Measurements from ENCODE around the gene HERPUD2.

HERPUD2 gene

DNA sequence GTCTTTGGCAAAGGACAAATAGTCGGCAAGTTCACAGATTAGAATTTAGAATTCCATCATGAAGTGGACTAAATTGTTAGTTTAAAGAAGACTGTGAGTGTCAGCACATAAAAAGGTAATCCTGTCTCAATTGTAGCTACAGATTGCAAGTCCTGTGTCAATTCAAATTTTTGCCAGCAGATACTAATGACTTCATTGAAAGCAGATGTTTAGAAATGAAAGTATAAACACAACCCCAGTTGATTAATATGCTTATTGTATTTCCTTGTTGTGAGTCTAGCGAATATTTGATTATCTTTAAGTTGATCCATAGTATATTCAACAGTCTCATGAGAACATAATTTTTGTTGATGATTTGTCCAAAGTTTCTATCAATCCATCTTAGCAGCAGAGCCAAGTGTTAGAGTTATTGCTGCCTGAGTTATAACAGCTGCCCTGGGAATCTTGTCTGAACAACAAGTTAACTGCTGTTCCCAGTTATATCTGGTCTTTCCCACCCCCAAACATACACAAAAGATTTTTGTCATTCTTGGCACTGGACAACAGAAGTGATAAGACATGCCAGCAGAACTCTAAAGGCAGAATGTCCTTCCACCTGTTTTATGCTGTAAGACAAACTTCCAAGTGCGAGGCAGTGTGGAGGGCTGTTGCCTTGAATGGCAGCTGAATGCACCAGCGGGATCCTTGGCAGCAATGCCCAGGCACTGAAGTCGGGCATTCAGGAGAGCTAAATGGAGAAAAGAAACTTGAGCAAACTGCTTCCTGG lies 21.3 kb upstream of the HERPUD2 start:
- no peak overlapping the region for H3K4me3 ChIP-seq (ENCODE audit: control insufficient read depth in 1 of 7, extremely low read depth in 1 of 7, insufficient read depth in 4 of 7, low read depth in 2 of 7, low read length in 6 of 7)

DNA sequence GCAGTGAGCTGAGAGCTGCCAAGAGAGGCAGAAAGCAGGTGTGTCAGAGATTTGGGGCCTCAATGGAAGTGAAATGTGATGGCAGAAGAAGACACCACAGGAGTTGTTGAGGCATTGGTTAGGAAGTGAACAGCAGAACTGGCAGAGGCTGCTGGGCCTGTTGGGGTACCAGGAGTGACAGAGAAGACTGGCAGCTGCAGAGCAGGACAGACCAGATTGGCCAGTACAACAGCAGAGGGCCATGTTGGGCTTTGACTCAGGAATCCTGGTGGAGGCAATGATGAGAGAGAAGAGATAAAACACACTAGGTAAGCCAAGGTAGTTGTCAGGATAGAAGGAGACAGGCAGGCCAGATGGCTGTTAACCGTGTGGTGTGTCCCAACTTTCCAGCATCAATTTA lies 19.9 kb upstream of the HERPUD2 start:
- peaks cover 0 to 2% (median 1%) of the 10 kb centered on the region in 4 experiments for H3K4me1 ChIP-seq (ENCODE audit: control extremely low read depth in 1 of 4, control insufficient read depth in 4 of 4, insufficient read depth in 4 of 4, low read length in 3 of 4)
- no CpG with 5 or more reads among the region's 1 CpG for WGBS (ENCODE audit: insufficient coverage)
- POLR2A ChIA-PET, result no interaction called here

More for the DNA sequence above, 21.3 kb upstream of the HERPUD2 start:
- POLR2A ChIA-PET, result no interaction called here
- Histone ChIP-seq H3K27ac (ENCODE audit: insufficient read depth in 1 of 2, low read depth in 1 of 2, low read length in 2 of 2, poor library complexity in 1 of 2, severe bottlenecking in 2 of 2) (no peak overlapping the region), H3K4me1 (ENCODE audit: control extremely low read depth in 1 of 4, control insufficient read depth in 4 of 4, insufficient read depth in 4 of 4, low read length in 3 of 4) (no peaks in the 10 kb centered on the region), H3K9me3 (ENCODE audit: control extremely low read depth in 1 of 5, control insufficient read depth in 4 of 5, insufficient read depth in 2 of 5, low read depth in 1 of 5, low read length in 4 of 5) (no peaks in the 10 kb centered on the region), H3K27me3 (replicated peaks in 2 of 5; ENCODE audit: control insufficient read depth in 4 of 5, insufficient read depth in 5 of 5, low read length in 4 of 5) (no peaks in the 10 kb centered on the region), H3K36me3 (ENCODE audit: control insufficient read depth in 4 of 4, insufficient read depth in 4 of 4, low read length in 3 of 4) (no peaks in the 10 kb centered on the region)
- DNase-seq, result no peak
- CTCF ChIA-PET, result no interaction called here
- WGBS (ENCODE audit: insufficient coverage), result 96% methylated on average over 4 of the region's 5 CpGs

DNA sequence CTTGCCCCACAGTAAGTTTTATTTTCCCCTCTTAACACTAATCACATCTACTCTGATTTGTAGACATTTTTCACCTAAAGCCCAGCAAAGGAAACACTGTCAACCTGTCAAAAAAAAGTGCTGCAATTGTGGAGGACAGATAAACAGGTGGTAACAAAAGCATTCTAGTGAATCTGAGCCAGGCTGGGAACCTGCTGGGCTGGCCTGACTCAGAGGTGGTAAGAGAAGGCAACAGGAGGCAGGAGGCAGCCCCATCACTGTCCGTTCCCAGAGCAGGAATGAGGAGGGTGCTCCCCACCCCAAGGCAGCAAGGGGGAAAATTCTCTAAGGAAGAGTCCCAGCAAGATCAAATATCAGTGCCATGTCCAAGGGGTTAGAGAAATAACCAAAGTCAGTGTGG lies 19.5 kb upstream of the HERPUD2 start:
- Histone ChIP-seq H3K27me3 (replicated peaks in 2 of 5; ENCODE audit: control insufficient read depth in 4 of 5, insufficient read depth in 5 of 5, low read length in 4 of 5) (no peaks in the 10 kb centered on the region), H3K27ac (ENCODE audit: insufficient read depth in 1 of 2, low read depth in 1 of 2, low read length in 2 of 2, poor library complexity in 1 of 2, severe bottlenecking in 2 of 2) (no peak overlapping the region), H3K4me3 (ENCODE audit: control insufficient read depth in 1 of 7, extremely low read depth in 1 of 7, insufficient read depth in 4 of 7, low read depth in 2 of 7, low read length in 6 of 7) (no peak overlapping the region), H3K4me1 (ENCODE audit: control extremely low read depth in 1 of 4, control insufficient read depth in 4 of 4, insufficient read depth in 4 of 4, low read length in 3 of 4) (peaks cover 0 to 7% (median 6%) of the 10 kb centered on the region in 4 experiments), H3K9me3 (ENCODE audit: control extremely low read depth in 1 of 5, control insufficient read depth in 4 of 5, insufficient read depth in 2 of 5, low read depth in 1 of 5, low read length in 4 of 5) (no peaks in the 10 kb centered on the region), H3K36me3 (ENCODE audit: control insufficient read depth in 4 of 4, insufficient read depth in 4 of 4, low read length in 3 of 4) (no peaks in the 10 kb centered on the region)
- 100% methylated on average over 1 of the region's 1 CpG for WGBS (ENCODE audit: insufficient coverage)
- ChIA-PET CTCF (no interaction called here), POLR2A (no interaction called here)
- no peak for DNase-seq

More for the DNA sequence above, 19.9 kb upstream of the HERPUD2 start:
- Histone ChIP-seq H3K27me3 (replicated peaks in 2 of 5; ENCODE audit: control insufficient read depth in 4 of 5, insufficient read depth in 5 of 5, low read length in 4 of 5) (no peaks in the 10 kb centered on the region), H3K4me3 (ENCODE audit: control insufficient read depth in 1 of 7, extremely low read depth in 1 of 7, insufficient read depth in 4 of 7, low read depth in 2 of 7, low read length in 6 of 7) (no peak overlapping the region), H3K9me3 (ENCODE audit: control extremely low read depth in 1 of 5, control insufficient read depth in 4 of 5, insufficient read depth in 2 of 5, low read depth in 1 of 5, low read length in 4 of 5) (no peaks in the 10 kb centered on the region), H3K36me3 (ENCODE audit: control insufficient read depth in 4 of 4, insufficient read depth in 4 of 4, low read length in 3 of 4) (no peaks in the 10 kb centered on the region), H3K27ac (ENCODE audit: insufficient read depth in 1 of 2, low read depth in 1 of 2, low read length in 2 of 2, poor library complexity in 1 of 2, severe bottlenecking in 2 of 2) (no peak overlapping the region)
- CTCF ChIA-PET, result no interaction called here
- DNase-seq, result no peak

DNA sequence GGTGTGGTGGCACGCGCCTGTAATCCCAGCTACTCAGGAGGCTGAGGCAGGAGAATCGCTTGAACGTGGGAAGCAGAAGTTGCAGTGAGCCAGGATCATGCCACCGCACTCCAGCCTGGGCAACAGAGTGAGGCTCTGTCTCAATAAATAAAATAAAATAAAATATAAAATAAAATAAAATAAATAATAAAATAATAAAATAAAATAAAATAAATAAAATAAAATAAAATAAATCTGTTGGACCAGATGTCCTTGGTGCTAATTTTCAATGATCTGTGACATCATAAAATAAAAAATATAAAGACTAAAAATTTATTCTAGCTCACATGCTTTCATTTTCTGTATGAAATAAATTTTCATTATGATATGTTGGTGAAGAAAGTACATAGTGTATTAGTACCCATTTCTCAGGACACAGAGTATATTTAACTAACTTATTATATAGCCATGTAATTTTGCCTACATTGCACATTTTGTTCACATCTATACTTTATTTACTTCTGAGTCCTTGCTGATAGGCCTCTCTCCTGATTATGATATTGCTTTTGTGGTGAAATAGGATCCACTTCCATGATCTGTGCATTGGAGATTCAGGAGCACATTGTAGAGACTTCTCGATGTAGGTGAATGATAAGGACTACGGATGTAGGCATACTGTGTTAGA lies 17.8 kb upstream of the HERPUD2 start:
- 100% methylated on average over 2 of the region's 7 CpGs for WGBS (ENCODE audit: insufficient coverage)
- Histone ChIP-seq H3K27ac (ENCODE audit: insufficient read depth in 1 of 2, low read depth in 1 of 2, low read length in 2 of 2, poor library complexity in 1 of 2, severe bottlenecking in 2 of 2) (no peak overlapping the region), H3K36me3 (ENCODE audit: control insufficient read depth in 4 of 4, insufficient read depth in 4 of 4, low read length in 3 of 4) (no peaks in the 10 kb centered on the region), H3K4me1 (ENCODE audit: control extremely low read depth in 1 of 4, control insufficient read depth in 4 of 4, insufficient read depth in 4 of 4, low read length in 3 of 4) (peaks cover 0 to 10% (median 7%) of the 10 kb centered on the region in 4 experiments), H3K27me3 (replicated peaks in 2 of 5; ENCODE audit: control insufficient read depth in 4 of 5, insufficient read depth in 5 of 5, low read length in 4 of 5) (no peaks in the 10 kb centered on the region), H3K4me3 (ENCODE audit: control insufficient read depth in 1 of 7, extremely low read depth in 1 of 7, insufficient read depth in 4 of 7, low read depth in 2 of 7, low read length in 6 of 7) (no peak overlapping the region), H3K9me3 (ENCODE audit: control extremely low read depth in 1 of 5, control insufficient read depth in 4 of 5, insufficient read depth in 2 of 5, low read depth in 1 of 5, low read length in 4 of 5) (no peaks in the 10 kb centered on the region)
- no peak for DNase-seq
- CTCF ChIA-PET, result interaction anchor here (1.1 to 2.8 kb wide), 2 partner anchors 16 to 195 kb away, joined by 4 to 10 read pairs; no protein-coding TSS in a partner anchor
- POLR2A ChIA-PET, result no interaction called here

- ChIA-PET POLR2A (no interaction called here), CTCF (interaction anchor here (1.4 to 1.7 kb wide), 2 partner anchors 11 to 94 kb away, joined by 4 to 15 read pairs; partner anchors contain the start of gene SEPTIN7)
- no peak overlapping the region for H3K27ac ChIP-seq (ENCODE audit: insufficient read depth in 1 of 2, low read depth in 1 of 2, low read length in 2 of 2, poor library complexity in 1 of 2, severe bottlenecking in 2 of 2)
- no peaks in the 10 kb centered on the region for H3K9me3 ChIP-seq (ENCODE audit: control extremely low read depth in 1 of 5, control insufficient read depth in 4 of 5, insufficient read depth in 2 of 5, low read depth in 1 of 5, low read length in 4 of 5)
- no peak for DNase-seq
- H3K4me3 ChIP-seq (ENCODE audit: control insufficient read depth in 1 of 7, extremely low read depth in 1 of 7, insufficient read depth in 4 of 7, low read depth in 2 of 7, low read length in 6 of 7), result no peak overlapping the region
- H3K27me3 ChIP-seq (replicated peaks in 2 of 5; ENCODE audit: control insufficient read depth in 4 of 5, insufficient read depth in 5 of 5, low read length in 4 of 5), result no peaks in the 10 kb centered on the region
- H3K4me1 ChIP-seq (ENCODE audit: control extremely low read depth in 1 of 4, control insufficient read depth in 4 of 4, insufficient read depth in 4 of 4, low read length in 3 of 4), result peaks cover 0 to 10% (median 7%) of the 10 kb centered on the region in 4 experiments
- WGBS (ENCODE audit: insufficient coverage), result 50% methylated on average over 2 of the region's 4 CpGs
- H3K36me3 ChIP-seq (ENCODE audit: control insufficient read depth in 4 of 4, insufficient read depth in 4 of 4, low read length in 3 of 4), result no peaks in the 10 kb centered on the region
These were observed 12.5 kb upstream of the HERPUD2 start for GRCh38 chr7:35707422-35707821.

DNA sequence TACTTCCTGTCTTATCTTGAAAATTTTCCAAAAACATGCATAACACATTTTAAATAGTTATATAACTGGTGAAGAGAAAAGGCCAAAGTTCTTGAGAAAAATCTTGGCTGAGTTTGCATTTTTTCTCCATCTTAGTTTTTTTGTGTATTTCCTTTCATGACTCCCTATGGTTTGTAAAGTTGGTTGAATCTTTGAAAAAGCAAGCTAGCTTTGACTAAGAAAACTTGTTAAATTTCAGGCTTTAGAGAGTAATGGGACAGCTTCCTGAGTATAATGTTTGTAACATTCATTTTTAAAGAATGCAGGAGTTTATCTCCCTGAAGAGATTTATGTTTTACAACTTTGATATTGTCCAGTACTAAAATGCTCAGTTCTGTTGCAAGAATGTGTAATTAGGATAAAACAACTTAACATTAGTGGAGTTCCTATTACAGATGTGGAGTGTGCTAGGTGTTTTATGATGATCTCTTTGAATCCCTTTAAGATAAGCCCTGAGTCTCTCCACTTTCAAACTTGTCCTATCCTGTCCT lies 11.1 kb upstream of the HERPUD2 start:
- ChIA-PET CTCF (interaction anchor here (1.2 to 2.6 kb wide), 3 partner anchors 11 to 201 kb away, joined by 3 to 9 read pairs (median 6); partner anchors contain the start of gene HERPUD2), POLR2A (no interaction called here)
- no peak overlapping the region for H3K4me3 ChIP-seq (ENCODE audit: control insufficient read depth in 1 of 7, extremely low read depth in 1 of 7, insufficient read depth in 4 of 7, low read depth in 2 of 7, low read length in 6 of 7)
- DNase-seq, result no peak
- no peaks in the 10 kb centered on the region for H3K9me3 ChIP-seq (ENCODE audit: control extremely low read depth in 1 of 5, control insufficient read depth in 4 of 5, insufficient read depth in 2 of 5, low read depth in 1 of 5, low read length in 4 of 5)
- H3K4me1 ChIP-seq (ENCODE audit: control extremely low read depth in 1 of 4, control insufficient read depth in 4 of 4, insufficient read depth in 4 of 4, low read length in 3 of 4), result peaks cover 0 to 10% (median 7%) of the 10 kb centered on the region in 4 experiments
- no peaks in the 10 kb centered on the region for H3K27me3 ChIP-seq (replicated peaks in 2 of 5; ENCODE audit: control insufficient read depth in 4 of 5, insufficient read depth in 5 of 5, low read length in 4 of 5)
- no peak overlapping the region for H3K27ac ChIP-seq (ENCODE audit: insufficient read depth in 1 of 2, low read depth in 1 of 2, low read length in 2 of 2, poor library complexity in 1 of 2, severe bottlenecking in 2 of 2)
- H3K36me3 ChIP-seq (ENCODE audit: control insufficient read depth in 4 of 4, insufficient read depth in 4 of 4, low read length in 3 of 4), result no peaks in the 10 kb centered on the region

GRCh38 chr7:35704261-35704660 lies 9.3 kb upstream of the HERPUD2 start:
- no peak overlapping the region for H3K4me3 ChIP-seq (ENCODE audit: control insufficient read depth in 1 of 7, extremely low read depth in 1 of 7, insufficient read depth in 4 of 7, low read depth in 2 of 7, low read length in 6 of 7)
- H3K27ac ChIP-seq (ENCODE audit: insufficient read depth in 1 of 2, low read depth in 1 of 2, low read length in 2 of 2, poor library complexity in 1 of 2, severe bottlenecking in 2 of 2), result no peak overlapping the region
- no peaks in the 10 kb centered on the region for H3K36me3 ChIP-seq (ENCODE audit: control insufficient read depth in 4 of 4, insufficient read depth in 4 of 4, low read length in 3 of 4)
- 100% methylated on average over 1 of the region's 1 CpG for WGBS (ENCODE audit: insufficient coverage)
- H3K27me3 ChIP-seq (replicated peaks in 2 of 5; ENCODE audit: control insufficient read depth in 4 of 5, insufficient read depth in 5 of 5, low read length in 4 of 5), result no peaks in the 10 kb centered on the region
- peaks cover 0 to 3% (median under 1%) of the 10 kb centered on the region in 4 experiments for H3K4me1 ChIP-seq (ENCODE audit: control extremely low read depth in 1 of 4, control insufficient read depth in 4 of 4, insufficient read depth in 4 of 4, low read length in 3 of 4)
- CTCF ChIA-PET, result interaction anchor here (1.0 to 2.6 kb wide), 4 partner anchors 9 to 179 kb away, joined by 3 to 9 read pairs (median 4); partner anchors contain the start of genes HERPUD2 and SEPTIN7
- POLR2A ChIA-PET, result no interaction called here
- DNase-seq, result no peak
- H3K9me3 ChIP-seq (ENCODE audit: control extremely low read depth in 1 of 5, control insufficient read depth in 4 of 5, insufficient read depth in 2 of 5, low read depth in 1 of 5, low read length in 4 of 5), result no peaks in the 10 kb centered on the region

Data from common myeloid progenitor, CD34-positive (primary cell).